ENCODE results near the gene HOXB4.

The HOXB4 gene

DNA sequence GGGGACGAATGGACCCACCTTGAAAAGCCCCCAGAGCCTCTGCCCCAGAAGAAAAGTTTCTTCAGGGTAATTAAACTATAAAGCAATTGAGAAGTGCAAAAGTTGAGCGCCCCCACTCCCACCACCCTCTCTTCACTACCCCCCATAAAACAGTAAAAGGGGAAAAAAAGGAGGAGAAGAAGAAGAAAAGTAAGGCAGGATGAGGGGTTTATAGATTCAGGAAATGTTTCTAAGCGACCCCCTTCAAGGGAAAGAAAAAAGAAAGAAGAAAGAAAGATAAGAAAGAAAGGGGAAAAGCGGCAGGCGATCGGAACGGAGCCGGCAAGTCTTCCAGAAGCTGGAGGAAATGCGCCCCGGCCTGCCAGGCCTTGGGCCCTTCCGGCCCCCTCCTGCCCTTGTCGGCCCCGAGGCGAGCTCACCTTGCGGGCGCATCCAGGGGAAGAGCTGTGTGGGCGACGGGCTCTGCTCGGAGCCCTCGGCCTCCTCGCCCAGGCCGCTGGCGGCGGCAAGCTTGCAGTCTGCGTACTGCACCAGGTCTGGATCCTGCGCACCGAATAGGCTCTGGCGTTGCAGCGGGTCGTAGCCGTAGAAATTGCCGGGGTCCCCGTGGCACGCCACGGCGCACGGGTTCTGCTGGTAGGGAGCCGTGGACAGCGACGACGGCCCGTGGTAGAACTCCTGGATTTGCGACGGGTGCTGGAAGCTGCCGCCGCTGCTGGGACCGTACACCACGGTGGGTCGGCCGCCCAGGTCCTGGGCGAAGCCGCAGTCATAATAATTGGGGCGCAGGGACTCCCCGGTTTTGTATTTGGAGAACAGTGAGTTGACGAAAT lies 35.9 kb upstream of the HOXB4 start:
- FAIRE-seq = no peak

DNA sequence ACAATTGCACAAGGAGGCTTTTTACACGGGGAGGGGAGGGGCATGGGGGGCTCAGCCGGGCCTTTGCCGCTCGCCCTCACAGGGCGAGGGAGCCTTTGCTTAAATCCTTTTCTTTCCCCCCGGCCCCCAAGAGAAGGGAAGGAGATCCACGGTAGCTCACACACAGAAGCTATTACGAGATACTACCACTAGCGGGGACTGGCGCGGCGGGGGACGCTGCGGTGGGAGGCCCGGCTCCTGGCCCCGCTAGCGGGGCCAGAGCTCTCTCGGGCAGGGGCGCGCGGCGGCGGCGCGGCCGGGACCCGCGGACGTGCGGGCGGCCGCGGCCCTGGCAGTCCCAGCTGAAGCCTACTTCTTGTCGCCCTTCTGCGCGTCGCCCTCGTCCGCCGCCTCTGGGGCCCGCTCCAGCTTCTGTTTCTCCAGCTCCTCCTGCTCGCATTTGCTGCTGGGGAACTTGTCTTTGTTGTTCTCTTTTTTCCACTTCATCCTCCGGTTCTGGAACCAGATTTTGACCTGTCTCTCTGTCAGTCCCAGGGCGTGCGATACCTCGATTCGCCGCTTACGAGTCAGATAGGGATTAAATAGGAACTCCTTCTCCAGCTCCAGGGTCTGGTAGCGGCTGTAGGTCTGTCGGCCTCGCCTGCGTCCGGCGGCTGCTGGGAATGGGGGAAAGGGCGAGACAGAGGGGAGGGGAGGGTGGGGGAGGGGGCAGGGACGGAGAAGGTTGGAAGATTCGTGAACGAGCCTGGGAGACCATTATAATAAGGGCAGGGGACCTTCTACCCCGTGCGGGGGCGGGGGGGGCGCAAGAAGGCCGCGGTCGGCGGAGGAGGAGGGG lies 34.9 kb upstream of the HOXB4 start:
- no peak for FAIRE-seq

DNA sequence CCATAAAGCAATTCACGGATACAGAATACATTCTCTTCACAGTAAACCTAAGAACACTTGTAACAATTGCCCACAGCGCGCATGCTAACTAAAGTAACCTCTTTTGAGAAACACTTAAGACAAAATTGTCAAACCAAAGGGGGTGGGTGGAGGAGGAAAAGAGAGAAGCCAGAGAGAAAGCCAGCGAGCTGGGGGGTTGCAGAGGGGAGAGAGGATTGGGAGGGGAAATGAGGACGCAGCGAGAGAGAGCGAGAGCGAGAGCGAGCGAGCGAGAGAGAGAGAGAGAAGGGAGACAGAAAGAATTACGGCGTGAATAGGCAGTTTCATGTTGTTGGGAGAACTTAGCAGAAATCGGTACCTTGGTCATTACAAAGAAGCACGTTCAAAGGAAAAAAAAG lies 34.3 kb upstream of the HOXB4 start:
- FAIRE-seq = no peak

DNA sequence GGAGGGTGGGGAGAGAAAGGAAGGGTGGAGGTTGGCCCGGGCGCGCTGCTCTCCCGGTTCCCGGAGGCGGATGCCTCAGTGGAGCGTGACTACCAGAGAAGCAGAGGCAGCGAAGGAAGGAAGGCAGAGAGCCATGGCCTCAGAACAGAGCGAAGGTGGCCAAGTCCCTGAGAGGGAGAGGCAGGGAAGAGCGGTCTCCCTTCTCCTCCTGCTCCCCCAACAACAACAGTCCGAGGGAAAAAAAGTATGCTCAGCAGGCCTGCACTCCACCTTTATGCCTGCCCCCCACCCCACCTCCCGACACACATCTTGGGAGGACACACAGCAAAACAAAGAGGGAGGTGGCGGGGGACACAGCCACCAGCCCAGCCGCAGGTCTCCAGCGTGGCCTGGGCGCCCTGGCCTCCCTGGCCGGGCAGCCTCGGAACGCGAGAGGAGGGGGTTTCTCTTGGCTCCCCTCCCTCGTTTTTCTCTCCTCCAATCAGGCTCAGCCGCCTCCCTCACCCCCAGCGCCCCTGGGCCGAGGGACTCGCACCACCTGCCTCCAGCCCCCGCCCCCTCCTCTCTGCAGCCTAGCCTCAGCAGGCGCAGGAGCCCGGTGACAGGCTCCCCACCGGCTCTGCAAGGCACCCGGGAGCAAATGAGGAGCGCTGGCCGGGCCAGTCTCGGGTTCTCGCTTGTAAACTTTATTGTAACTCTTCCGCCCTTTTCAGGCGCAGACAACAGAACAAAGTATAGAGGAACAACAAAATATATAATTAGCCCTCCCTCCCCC lies 33.7 kb upstream of the HOXB4 start:
- no peak for FAIRE-seq

DNA sequence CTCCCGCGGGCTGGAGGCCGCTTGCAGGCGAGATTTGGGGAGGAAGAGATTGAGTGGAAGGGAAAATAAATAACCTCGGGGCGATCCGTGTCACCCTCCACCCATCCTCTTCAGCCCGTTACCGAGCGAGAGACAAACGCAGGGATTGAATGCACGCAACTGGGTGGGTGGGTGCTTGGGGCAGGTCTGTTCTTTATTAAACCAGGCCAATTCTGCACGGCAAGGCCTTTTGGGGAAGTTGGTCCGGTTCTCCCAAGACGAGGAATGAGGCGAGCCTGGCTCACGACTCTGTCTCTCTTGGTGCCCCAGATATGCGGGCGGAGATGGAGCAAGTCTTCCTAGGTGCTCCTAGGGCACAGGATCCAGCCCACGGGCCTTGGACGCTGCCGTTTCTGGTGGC lies 33.1 kb upstream of the HOXB4 start:
- FAIRE-seq = no peak

DNA sequence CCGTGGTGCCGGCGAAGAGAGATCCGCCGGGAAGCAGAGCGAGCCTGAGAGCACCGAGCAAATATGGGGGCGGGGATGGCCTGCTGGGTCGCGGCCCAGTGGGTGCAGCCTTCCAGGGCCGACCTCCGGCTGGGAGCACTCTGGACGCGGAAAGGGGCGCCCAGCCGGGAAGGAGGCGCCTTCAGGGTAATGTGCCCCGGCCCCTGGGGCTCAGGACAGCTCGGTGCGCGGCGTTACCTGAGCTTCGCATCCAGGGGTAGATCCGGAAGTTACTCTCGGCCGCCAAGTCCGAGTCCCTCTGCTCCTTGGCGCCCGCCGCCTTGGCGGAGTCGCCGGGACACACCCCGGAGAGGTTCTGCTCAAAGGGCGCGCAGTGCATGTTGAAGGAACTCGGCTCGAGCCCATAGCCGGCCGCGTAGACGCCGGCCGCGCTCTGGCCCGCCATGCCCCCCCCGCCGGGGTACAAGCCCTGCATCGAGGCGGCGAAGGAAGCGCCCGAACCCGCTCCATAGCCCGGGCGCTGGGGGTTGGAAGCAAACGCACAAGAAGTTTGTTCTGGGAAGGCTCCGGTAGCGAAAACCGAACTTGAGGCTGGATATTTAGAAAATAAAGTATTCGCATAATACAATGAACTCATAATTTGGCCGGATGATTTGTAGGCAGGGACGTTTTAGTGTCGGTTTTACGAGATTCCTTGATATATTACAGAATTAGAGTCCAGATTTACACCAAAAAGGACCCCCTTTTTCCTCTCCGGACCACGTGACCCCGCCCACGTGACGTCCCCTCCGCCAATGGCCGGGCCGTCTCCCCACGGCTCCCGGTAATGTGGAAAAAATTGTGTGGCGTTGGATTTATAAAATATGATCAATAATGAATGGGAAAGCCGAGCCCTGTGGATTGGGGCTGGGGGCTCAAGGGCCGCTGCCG lies 32.4 kb upstream of the HOXB4 start, which contains the start of gene HOXB7:
TSS of gene HOXB7 (minus strand) at position 736 of the 930 bp plus-strand sequence. CDS start at position 637, 99 bp downstream.
- FAIRE-seq = no peak

DNA sequence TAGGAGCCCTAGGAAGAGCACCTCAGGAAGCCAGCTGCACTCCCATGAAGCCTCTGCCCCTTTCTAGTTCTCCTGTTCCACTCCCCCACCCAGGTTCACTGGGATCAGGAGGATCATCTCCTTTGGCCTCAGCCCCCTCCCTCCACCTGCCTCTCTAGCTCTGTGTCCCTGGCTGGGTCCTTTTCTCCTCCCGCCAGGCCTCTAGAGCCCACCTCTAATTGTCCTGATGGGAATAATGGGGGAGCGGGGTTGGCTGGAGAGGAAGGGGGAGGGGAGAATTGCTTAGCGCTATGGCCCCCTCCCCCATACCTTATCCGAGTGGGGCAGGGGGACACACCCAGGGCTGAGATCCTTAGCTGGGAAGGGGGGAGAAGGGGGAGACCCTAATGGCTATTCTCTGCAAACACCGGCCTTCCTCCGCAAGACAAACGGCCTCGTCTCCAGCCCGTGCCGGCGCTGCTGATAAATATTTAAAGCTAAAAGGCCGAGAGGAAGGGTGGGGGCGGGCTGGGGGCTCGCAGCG lies 31.7 kb upstream of the HOXB4 start:
- no peak for FAIRE-seq

DNA sequence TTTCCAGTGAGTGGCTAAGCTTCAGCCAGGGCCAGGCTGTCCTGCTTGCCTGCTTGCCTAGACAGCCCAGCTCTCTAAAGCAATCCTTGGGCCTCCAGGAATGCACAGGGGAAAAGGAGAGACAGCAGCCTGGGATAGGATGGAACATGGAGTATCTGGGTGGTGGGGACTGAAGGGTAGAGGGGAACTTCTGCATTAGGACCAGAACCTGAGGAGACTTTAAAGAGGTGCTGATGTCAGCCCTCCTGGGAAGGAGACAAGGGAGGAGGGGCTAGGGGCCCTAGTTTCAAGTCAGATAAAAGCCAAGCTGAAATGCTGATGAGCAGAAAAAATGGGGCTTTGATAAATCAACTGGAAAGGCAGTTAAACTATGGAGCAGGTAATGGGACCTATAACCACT lies 30.9 kb upstream of the HOXB4 start:
- FAIRE-seq = no peak

DNA sequence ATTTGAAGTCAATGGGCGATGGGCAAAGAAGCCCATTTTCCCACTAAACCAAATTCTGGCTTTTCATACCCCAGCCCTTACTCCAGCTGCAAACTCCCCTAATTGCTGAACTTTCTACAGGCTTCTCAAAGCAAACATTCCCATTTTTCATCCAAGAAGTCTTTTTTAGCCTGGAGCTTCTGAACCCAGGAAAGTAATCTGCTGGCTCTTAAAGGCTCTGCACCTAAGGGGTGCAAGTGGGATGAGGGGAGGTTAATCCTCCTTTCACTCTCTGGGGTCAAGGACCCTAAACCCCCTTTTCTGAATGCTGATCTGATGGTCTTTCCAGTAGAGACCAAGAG lies 30.3 kb upstream of the HOXB4 start:
- no peak for FAIRE-seq

DNA sequence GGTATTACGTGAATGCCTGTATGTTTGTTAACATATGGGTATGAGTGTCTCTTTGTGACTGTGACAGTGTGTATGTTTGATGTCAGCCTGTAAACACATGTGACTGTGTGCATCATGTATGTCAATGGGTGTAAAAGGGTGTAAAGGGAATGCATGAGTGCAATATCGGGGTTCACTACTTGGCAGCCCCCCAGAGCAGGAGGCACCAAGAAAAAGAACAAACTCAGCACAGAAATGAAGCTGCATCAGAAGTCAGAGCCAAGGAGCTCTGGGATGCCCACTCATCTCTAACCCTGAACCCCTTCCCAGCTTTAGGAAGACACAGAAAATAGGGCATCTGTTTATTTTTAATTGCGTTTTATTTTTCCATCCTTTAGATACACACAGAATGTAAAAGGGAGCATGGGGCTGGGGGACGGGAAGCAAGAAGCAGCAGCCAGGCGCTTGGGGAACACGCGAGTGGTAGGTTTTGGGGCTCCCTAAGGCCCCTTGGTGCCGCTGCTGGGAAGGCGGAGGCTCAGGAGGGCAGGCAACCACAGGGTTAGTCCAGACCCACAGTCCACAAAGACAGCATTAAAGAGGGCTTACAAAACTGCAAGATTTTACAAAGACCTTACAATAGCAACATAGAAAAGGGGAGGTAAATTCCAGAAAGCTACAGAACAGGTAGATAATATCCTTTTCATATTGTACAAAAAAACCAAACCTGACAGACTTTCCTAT lies 28.9 kb upstream of the HOXB4 start:
- no peak for FAIRE-seq

DNA sequence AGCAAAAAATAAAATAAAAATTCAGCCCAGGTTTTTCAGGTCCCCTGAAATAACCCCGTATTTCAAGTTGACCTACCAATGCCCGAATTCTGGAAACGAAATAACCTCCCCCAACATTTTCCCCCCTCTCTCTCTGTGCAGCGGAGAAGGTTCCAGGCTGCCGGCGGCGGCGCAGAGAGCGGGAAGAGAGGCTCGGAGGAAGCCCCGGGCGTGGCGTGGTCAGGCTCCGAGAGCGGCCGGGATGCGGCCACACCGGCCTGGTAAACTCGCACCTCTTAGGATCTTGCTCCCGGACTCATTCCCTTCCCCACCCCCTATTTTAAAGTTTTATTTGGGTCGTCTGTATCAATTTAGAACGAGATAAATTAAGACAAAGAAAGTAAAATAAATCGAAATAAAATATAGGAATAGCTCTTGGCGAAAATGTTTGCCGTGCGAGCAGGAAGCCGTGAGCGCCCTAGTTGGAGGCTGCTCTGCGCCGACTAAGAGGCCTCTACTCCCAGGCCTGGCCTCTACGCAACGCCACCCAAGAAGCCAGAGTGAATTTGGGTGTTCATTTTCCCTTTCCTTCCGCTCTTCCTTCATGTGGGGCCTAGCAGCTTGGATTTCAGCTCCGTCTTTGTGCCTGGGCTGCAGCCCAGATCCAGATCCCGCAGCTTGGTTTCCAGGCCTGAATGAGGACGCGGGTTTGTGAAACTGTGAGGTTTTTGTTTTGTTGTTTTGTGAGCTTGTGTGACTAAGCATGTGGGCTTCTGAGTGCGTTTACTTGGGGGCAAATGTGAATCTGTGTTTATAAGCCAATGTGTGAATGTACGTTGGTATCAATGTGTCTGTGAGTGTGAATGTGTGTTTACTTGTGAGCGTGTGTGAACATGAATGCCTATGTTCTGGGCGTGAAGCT lies 28.1 kb upstream of the HOXB4 start:
- FAIRE-seq = no peak

DNA sequence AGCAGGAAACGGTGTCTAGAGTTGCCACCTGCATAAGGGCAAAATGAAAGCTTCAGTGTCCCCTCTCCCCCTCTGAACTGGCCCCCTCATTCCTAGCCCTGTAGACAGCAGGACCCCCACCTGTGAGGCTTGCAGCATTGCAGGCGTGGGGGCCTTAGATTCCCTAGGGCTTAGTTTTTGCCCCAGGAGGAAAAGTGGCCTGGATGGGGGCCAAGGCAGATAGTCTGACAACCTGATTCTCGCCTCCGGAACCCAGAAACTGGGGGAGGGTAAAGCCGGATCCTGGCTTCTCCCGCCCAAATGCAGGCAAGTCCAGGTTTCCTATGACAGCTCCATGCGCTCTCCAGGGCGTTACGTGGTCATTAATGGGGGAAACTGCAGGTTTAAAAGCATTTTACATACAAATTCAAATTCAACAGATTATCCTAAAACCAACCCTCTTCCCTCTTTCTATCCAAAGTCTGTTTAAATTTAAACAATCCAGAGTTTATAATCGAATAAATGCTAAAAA lies 27.3 kb upstream of the HOXB4 start:
- FAIRE-seq = no peak

DNA sequence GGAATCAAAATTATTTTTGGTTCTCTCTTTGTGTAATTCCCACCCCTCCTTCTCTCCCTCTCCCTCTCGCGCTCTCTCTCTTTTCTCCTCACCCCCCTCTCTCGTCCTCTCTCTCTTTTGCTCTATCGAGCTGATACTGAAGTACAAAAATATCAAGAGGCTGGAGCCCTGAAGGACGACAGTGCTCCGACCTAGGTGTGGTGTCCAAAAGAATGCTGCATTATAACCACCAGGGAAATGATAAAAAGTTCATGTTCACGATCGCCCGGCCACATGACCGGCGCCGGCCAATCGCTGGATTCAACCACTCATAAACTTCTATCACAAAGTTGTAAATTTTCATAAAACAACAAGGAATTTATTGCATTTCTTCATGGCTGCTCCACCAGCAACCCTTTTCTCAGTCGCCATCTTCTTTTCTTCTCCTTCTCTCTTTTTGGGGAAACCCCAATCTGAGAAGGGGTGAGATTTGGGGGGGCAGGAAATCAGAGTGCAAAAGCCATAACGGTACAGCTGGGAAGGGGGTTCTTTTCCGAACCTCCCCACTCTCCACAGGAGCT lies 26.7 kb upstream of the HOXB4 start, which contains the start of gene HOXB6:
TSS of gene HOXB6 (minus strand) at position 217 of the 560 bp plus-strand sequence. CDS start 6,836 bp downstream, outside the sequence.
- peak; percentile 20 for FAIRE-seq

DNA sequence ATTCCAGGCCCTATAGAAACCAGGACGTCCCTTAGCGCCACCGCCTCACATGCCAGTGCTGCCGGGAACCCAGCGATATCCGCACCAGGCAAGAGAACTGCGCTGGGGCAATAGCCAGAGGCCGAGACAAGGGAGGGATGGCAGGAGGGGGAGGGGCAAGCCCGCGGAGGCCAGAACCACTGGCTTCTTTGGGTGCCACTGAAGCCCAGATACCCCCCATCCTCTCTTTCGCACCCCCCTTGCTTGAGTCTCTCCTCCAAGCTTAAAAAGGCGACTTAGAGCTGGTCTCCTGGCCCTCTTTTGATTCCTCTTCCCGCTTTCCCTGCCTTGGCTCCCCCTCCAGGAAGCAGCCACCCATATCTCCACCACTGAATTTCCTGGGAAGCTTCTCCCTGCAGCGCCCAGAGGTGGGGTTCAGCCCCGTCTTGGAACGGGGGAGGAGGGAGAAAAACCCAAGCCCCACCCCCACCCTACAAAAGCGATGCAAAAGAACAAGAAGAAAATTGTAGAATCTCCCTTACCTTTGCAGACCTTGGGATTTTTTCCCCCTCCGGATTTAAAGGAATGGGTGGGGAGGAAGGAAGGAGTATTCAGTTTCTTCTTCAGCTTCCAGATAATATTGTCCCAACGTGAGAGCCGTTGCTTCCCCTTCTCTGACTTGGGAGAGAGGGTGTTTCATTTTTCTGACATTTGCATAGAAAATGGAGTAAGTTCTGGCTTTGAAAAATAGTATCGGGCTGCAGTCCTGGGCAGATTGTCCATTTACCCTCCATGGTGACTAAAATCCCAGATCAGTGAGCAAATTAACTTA lies 26.0 kb upstream of the HOXB4 start:
- no peak for FAIRE-seq

DNA sequence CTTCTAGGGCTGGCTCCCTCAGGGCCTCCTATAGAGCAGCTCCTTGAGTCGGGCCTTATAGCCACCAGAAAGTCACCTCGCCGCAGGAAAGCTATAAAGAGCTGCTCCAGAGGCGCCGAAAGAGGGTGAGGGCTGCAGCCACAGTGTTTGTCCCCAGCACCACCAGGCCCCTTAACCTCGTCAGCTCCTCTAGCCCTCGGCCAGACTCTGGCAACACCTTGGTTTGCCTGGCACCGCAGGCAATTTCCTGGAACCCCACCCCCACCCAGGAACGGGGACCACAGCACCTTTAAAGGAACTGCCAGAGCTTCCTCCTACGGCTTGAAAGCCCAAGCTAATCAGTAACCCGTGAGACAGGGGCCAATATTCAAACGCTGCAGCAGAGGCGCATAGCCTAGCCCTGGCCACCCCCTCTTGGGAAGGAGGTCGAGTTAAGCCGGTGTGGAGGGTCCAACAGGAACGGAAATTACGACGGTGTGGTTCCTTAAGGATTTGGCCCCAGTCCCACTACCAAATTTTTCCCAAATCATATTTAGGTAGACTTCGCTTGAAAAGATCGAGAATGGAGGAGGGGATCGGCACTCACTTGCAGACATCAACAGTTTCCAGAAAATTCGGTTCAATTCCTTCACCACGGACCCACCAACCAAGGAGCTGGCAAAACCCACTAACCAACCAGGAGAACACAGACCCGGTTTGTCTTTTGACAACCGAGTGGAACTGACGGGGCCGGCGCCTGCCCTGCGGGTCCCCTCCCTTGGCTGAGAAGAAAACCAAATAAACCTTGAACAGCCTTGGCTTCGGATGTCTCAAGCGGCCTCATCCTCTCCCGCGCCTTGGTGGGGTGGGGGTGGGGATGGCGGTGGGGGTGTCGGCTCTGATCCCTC lies 23.6 kb upstream of the HOXB4 start:
- FAIRE-seq = no peak

DNA sequence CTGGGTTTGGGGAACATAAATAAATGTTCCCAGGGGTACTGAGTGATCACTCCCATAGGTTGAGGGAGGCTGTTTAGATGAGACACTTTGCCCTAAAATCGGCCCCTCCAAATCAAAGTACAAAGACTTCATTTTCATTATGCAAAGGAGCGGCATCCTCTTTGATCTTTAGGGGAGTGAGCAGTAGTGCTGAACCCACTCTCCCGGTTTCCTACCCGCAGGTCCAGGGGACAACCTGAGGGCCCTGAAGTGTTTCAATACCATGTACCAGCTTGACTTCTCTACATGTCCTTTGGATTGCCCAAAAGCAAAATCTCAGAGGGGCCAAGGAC lies 23.0 kb upstream of the HOXB4 start:
- no peak for FAIRE-seq

DNA sequence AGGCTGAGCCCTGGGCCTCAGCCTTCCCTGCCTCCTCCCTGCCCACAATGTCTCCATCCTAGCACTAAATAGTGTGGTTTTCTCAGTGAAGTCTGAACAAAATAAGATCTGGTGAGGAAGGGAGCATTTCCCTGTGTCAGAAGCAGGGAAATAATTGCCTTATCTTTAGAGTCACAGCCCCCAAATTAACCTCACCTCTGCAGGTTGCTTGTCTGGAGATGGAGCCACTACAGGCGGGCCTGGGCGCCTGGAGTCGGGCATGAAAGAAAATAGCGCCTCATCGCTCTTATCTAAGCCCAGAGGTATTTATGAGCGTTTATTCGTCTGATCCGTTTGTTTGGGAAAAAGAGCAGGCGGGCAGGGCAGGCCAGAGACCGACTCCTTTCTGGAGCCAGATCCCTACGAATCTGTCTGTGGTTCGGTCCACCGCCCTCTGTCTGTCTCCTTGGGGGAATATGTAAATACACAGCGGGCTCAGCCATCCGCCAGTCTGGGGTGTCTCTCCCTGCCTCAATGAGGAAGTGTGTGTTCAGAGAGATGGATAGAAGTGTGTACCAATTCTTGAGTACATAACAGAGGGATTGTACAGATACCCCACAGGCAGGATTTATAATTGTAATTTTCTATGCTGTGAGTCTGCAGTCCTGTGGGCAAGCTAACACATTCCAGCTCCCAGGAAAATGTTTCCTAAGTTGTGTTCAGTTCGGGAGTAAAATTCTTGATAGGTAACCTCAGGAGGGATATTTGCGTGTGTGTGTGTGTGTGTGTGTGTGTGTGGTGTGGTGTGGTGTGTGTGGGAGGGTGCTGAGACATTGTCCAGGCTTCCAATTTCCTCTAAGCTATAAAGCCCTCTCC lies 22.3 kb upstream of the HOXB4 start:
- FAIRE-seq = peak; percentile 5
